Fibroblast of lung (primary cell): Measurements from ENCODE around the gene ARHGEF7. TPM values are rescaled to one million over a fixed set of nuclear protein-coding genes. Genes with fewer than 3 reads are reported as not detected.
"Not testable (repeated sequence)": the region's sequence is repeated elsewhere in the genome, so short reads cannot be mapped to it uniquely, and the experiment has no call there.

Experiments
- DNase-seq, 2 donors: peaks; one replicate each; pipeline versions ENCODE4 v3.0.0 to v3.0.0-alpha.2; 2010; ENCODE audit warnings: low read depth in 2 of 2
- H2AFZ ChIP-seq: 2 replicates; pipeline ENCODE4 v1.5.1; 2012; ENCODE audit warnings: low read length, control low read depth, inconsistent platforms
- H3K27ac ChIP-seq: 2 replicates; pipeline ENCODE4 v1.5.1; 2011; ENCODE audit warnings: low read length, control low read depth; ENCODE audit not compliant: insufficient read depth
- H3K27me3 ChIP-seq: 2 replicates; pipeline ENCODE4 v1.5.1; 2011; ENCODE audit warnings: mild to moderate bottlenecking, low read length; ENCODE audit not compliant: control insufficient read depth, insufficient read depth
- H3K36me3 ChIP-seq: 2 replicates; pipeline ENCODE4 v1.5.1; 2011; ENCODE audit warnings: low read length; ENCODE audit not compliant: control insufficient read depth, insufficient read depth
- H3K4me1 ChIP-seq: 2 replicates; pipeline ENCODE4 v1.5.1; 2011; ENCODE audit warnings: low read length; ENCODE audit not compliant: control insufficient read depth, insufficient read depth; ENCODE audit errors: extremely low read depth
- H3K4me2 ChIP-seq: 2 replicates; pipeline ENCODE4 v1.5.1; 2011; ENCODE audit warnings: low read length, control low read depth; ENCODE audit not compliant: insufficient read depth; ENCODE audit errors: extremely low read depth
- H3K4me3 ChIP-seq, 4 experiments: fragments of 200-600 bp in 1 of 4; sonication (generic) in 1 of 4; replicated peaks in 1 of 4; 2 replicates each; pipeline ENCODE4 v1.5.1; 2011 to 2016; ENCODE audit warnings: low read length in 4 of 4, low read depth in 3 of 4, mild to moderate bottlenecking in 3 of 4, control low read depth in 2 of 4, inconsistent platforms in 1 of 4, mixed read lengths in 1 of 4; ENCODE audit not compliant: insufficient read depth in 1 of 4; ENCODE audit errors: control extremely low read depth in 1 of 4
- H3K79me2 ChIP-seq: 2 replicates; pipeline ENCODE4 v1.5.1; 2012; ENCODE audit warnings: mild to moderate bottlenecking, low read length, inconsistent platforms; ENCODE audit not compliant: control insufficient read depth, insufficient read depth
- H3K9ac ChIP-seq: 2 replicates; pipeline ENCODE4 v1.5.1; 2011; ENCODE audit warnings: mild to moderate bottlenecking, low read length, control low read depth; ENCODE audit not compliant: insufficient read depth
- H3K9me3 ChIP-seq: 2 replicates; pipeline ENCODE4 v1.5.1; 2012; ENCODE audit warnings: low read depth, low read length; ENCODE audit not compliant: control insufficient read depth, insufficient read depth
- H4K20me1 ChIP-seq: 2 replicates; pipeline ENCODE4 v1.5.1; 2011; ENCODE audit warnings: low read length; ENCODE audit not compliant: control insufficient read depth, insufficient read depth; ENCODE audit errors: extremely low read depth
- EZH2 ChIP-seq: IDR thresholded peaks from 2 replicates; pipeline ENCODE4 v1.5.1; 2012; ENCODE audit warnings: low read length, control low read depth, mild to moderate bottlenecking; ENCODE audit errors: missing control alignments
- polyA plus RNA-seq, 2 donors: library from polyadenylated mRNA; depleted of rRNA in 1 of 2; stranded (reverse) in 1 of 2; unstranded in 1 of 2; fragments of >200 nt; gene quantifications; 2 replicates each; pipeline ENCODE4 v1.2.1, GENCODE V29; 2011 to 2012; ENCODE audit warnings: missing spikeins in 1 of 2
- total RNA-seq: library from RNA; depleted of rRNA; stranded (reverse); fragments of >200 nt; gene quantifications from 2 replicates; pipeline ENCODE4 v1.2.1, GENCODE V29; 2014
- TF ChIP-seq, protein P1 (sequence below), 2 donors: IDR thresholded peaks in 1 of 2; conservative IDR thresholded peaks in 1 of 2; 1 replicate in 1 of 2; 2 replicates in 1 of 2; pipeline ENCODE4 v1.5.1; 2011 to 2012; ENCODE audit warnings: low read length in 2 of 2, control low read depth in 1 of 2, inconsistent platforms in 1 of 2, low read depth in 1 of 2, mild to moderate bottlenecking in 1 of 2

The ARHGEF7 gene
- total and polyA plus RNA-seq, 2 donors (not counting 1 experiment from before 2014, with no cell fraction given): 29.1 to 42.8 TPM

DNA sequence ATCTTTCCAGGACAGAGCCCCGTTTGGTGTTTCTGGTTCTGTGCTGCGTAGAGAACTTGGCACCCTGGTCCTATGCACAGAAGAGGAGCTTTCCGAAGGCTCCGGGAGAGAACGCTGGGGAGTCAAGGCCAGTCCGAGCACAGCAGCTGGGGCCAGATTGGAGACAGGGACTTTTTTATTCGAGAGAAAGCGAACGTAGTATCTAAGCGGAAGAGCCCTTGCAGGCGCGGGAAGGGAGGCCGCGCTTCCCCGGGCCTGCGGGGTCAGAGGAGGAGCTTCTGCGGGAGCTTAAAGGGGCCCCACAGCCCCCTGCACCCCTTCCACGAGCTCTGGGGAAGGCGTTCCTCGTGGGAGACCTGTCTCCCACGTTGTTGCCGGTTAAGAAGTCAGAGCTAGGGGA, 48.6 kb upstream of the ARHGEF7 start:
- H3K9ac ChIP-seq: no peak overlapping the region
- H2AFZ ChIP-seq: no peak overlapping the region
- no peaks in the 10 kb centered on the region for H3K9me3 ChIP-seq
- H3K27me3 ChIP-seq: no peaks in the 10 kb centered on the region
- H3K36me3 ChIP-seq: no peaks in the 10 kb centered on the region
- H3K79me2 ChIP-seq: no peaks in the 10 kb centered on the region
- TF ChIP-seq, protein P1, sequence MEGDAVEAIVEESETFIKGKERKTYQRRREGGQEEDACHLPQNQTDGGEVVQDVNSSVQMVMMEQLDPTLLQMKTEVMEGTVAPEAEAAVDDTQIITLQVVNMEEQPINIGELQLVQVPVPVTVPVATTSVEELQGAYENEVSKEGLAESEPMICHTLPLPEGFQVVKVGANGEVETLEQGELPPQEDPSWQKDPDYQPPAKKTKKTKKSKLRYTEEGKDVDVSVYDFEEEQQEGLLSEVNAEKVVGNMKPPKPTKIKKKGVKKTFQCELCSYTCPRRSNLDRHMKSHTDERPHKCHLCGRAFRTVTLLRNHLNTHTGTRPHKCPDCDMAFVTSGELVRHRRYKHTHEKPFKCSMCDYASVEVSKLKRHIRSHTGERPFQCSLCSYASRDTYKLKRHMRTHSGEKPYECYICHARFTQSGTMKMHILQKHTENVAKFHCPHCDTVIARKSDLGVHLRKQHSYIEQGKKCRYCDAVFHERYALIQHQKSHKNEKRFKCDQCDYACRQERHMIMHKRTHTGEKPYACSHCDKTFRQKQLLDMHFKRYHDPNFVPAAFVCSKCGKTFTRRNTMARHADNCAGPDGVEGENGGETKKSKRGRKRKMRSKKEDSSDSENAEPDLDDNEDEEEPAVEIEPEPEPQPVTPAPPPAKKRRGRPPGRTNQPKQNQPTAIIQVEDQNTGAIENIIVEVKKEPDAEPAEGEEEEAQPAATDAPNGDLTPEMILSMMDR (conservative IDR thresholded peaks at IDR 0.05 in 1 of 2, IDR thresholded peaks at IDR 0.05 in 1 of 2; ENCODE audit: low read depth in 1 of 2, low read length in 2 of 2): no peak
- no peak for TF ChIP-seq EZH2
- H4K20me1 ChIP-seq: no peaks in the 10 kb centered on the region
- DNase-seq: no peak
- H3K4me2 ChIP-seq: no peak overlapping the region
- no peak overlapping the region for H3K4me3 ChIP-seq
- no peak overlapping the region for H3K27ac ChIP-seq
- no peaks in the 10 kb centered on the region for H3K4me1 ChIP-seq

DNA sequence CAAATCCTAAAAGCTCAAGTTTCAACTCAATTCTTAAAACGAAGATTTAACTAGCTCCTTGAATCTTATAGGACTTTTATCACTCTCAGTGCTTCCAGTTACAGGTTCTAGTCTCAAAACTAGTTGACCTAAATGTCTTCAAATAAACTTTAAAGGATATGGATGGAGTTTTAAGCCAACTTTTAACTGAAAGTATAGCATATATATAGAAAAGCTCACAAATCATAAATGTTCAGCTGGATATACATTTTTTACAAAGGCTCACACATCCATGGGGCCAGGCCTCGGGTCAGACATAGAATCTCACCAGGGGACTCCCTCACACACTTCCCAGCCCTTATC, 47.1 kb upstream of the ARHGEF7 start:
- Histone ChIP-seq H2AFZ (no peak overlapping the region), H3K9ac (no peak overlapping the region), H3K79me2 (no peaks in the 10 kb centered on the region), H3K9me3 (no peaks in the 10 kb centered on the region), H3K4me1 (no peaks in the 10 kb centered on the region), H3K4me3 (peak overlapping the region in 2 of 4 experiments; percentile 71 to 73), H4K20me1 (no peaks in the 10 kb centered on the region), H3K27ac (no peak overlapping the region), H3K4me2 (no peak overlapping the region), H3K27me3 (no peaks in the 10 kb centered on the region), H3K36me3 (no peaks in the 10 kb centered on the region)
- TF ChIP-seq, protein P1 (conservative IDR thresholded peaks at IDR 0.05 in 1 of 2, IDR thresholded peaks at IDR 0.05 in 1 of 2; ENCODE audit: low read depth in 1 of 2, low read length in 2 of 2): no peak
- TF ChIP-seq EZH2: no peak
- DNase-seq: no peak

DNA sequence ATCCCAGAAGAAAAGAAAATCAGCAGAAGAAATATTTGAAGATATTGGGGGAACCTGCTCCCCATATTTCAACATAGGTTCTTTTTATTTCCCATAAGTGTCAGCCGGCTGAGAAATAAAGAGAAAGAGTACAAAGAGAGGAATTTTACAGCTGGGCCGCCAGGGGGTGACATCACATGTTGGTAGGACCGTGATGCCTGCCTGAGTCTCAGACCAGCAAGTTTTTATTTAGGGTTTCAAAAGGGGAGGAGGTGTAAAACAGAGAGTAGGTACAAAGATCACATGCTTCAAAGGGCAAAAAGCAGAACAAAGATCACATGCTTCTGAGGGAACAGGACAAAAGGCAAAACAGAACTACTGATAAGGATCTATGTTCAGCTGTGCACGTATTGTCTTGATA, 44.0 kb upstream of the ARHGEF7 start:
- not testable (repeated sequence) for H3K4me1 ChIP-seq

DNA sequence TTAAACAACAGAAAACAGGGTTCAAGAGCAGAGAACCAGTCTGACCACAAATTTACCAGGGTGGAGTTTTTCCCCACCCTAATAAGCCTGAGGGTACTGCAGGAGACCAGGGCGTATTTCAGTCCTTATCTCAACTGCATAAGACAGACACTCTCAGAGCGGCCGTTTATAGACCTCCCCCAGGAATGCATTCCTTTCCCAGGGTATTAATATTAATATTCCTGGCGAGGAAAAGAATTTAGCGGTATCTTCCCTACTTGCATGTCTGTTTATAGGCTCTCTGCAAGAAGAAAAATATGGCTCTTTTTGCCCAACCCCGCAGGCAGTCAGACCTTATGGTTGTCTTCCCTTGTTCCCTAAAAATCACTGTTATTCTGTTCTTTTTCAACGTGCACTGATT, 43.6 kb upstream of the ARHGEF7 start:
- H3K36me3 ChIP-seq, H3K4me1 ChIP-seq, H3K27me3 ChIP-seq, H3K4me2 ChIP-seq, H3K9me3 ChIP-seq, H3K9ac ChIP-seq, H2AFZ ChIP-seq, DNase-seq, H4K20me1 ChIP-seq, H3K27ac ChIP-seq, H3K4me3 ChIP-seq, H3K79me2 ChIP-seq: not testable (repeated sequence)

More for the DNA sequence above, 44.0 kb upstream of the ARHGEF7 start:
- H3K4me3 ChIP-seq, H3K9ac ChIP-seq, H4K20me1 ChIP-seq, H3K9me3 ChIP-seq, H3K4me2 ChIP-seq, H2AFZ ChIP-seq, H3K79me2 ChIP-seq, H3K36me3 ChIP-seq, H3K27me3 ChIP-seq, DNase-seq, H3K27ac ChIP-seq: not testable (repeated sequence)
